ENCODE results near the gene FAM187B. TPM values are rescaled to one million over a fixed set of nuclear protein-coding genes. Genes with fewer than 3 reads are reported as not detected.

FAM187B gene
- total and polyA plus RNA-seq, 2 of the 8 experiments (the other 6 are each of a cell fraction or from before 2014, with no cell fraction given), result not detected

GRCh38 chr19:35248310-35249145 is 20.0 kb upstream of the FAM187B start, which contains the start of gene LSR (continued):
- TF ChIP-seq E2F6 (IDR thresholded peaks at IDR 0.05), result no peak
- TF ChIP-seq GTF2F1 (IDR thresholded peaks at IDR 0.05; ENCODE audit: borderline replicate concordance, low read depth, low read length), result 0 out of 2 replicates have a peak, but pooled peaks have one; percentile 86
- no peak for TF ChIP-seq KDM5A (IDR thresholded peaks at IDR 0.05; ENCODE audit: low read length)
- peak; percentile 96 for TF ChIP-seq POLR2AphosphoS5 (IDR thresholded peaks at IDR 0.05; ENCODE audit: low read depth, low read length)
- TF ChIP-seq CHD1 (IDR thresholded peaks at IDR 0.05; ENCODE audit: low read depth, low read length), result peak; percentile 93; the same call in 1 of the 2 replicates
- peak; percentile 37 for TF ChIP-seq SIX5 (IDR thresholded peaks at IDR 0.05; ENCODE audit: low read depth, low read length)
- no peak for TF ChIP-seq RFX5 (IDR thresholded peaks at IDR 0.05; ENCODE audit: borderline replicate concordance, low read depth, low read length)
- TF ChIP-seq NRF1 (IDR thresholded peaks at IDR 0.05; ENCODE audit: low read depth, low read length), result no peak
- TF ChIP-seq EZH2 (IDR thresholded peaks at IDR 0.05; ENCODE audit: low read depth, low read length, severe bottlenecking), result no peak
- TF ChIP-seq SP1 (IDR thresholded peaks at IDR 0.05; ENCODE audit: low read depth, low read length), result peak; percentile 84
- TF ChIP-seq SP2 (IDR thresholded peaks at IDR 0.05; ENCODE audit: low read length), result no peak
- no peak for TF ChIP-seq ATF3 (IDR thresholded peaks at IDR 0.05; ENCODE audit: insufficient read depth, low read depth, low read length)
- TF ChIP-seq SIRT6 (IDR thresholded peaks at IDR 0.05; ENCODE audit: low read length), result no peak
- no peak for TF ChIP-seq ASH2L (IDR thresholded peaks at IDR 0.05; ENCODE audit: low read length)
- no peak for TF ChIP-seq KDM1A (IDR thresholded peaks at IDR 0.05; ENCODE audit: borderline replicate concordance, low read length)
- TF ChIP-seq SAP30 (IDR thresholded peaks at IDR 0.05; ENCODE audit: insufficient read depth, insufficient replicate concordance, low read length), result no peak
- TF ChIP-seq BCL11A (IDR thresholded peaks at IDR 0.05; ENCODE audit: low read depth in 2 of 2, low read length in 2 of 2), result no peak
- no peak for TF ChIP-seq RXRA (IDR thresholded peaks at IDR 0.05; ENCODE audit: insufficient read depth, low read depth, low read length)
- peak in 1 of 3 experiments; percentile 19; a peak in 1 of 4 replicates for TF ChIP-seq CTCF (IDR thresholded peaks at IDR 0.05; ENCODE audit: control extremely low read depth in 1 of 3, insufficient read depth in 1 of 3, low read depth in 1 of 3, low read length in 3 of 3)
